NCI-H526 (cell line): ENCODE results near the gene EPC2.
"Not testable (repeated sequence)": the region's sequence is repeated elsewhere in the genome, so short reads cannot be mapped to it uniquely, and the experiment has no call there.

Experiments
- DNase-seq, 2 experiments: peaks; one replicate each; lab custom pipeline; 2025; lab: John Stamatoyannopoulos, UW

EPC2 gene

GRCh38 chr2:148642112-148642744 is 2.3 kb upstream of the EPC2 start:
- DNase-seq: no peak

GRCh38 chr2:148642891-148643416 is 1.6 kb upstream of the EPC2 start:
- DNase-seq: no peak

- no peak for DNase-seq
Measured at GRCh38 chr2:148643421-148643820, 1.1 kb upstream of the EPC2 start.

GRCh38 chr2:148644883-148645538 is 460 bp downstream of the EPC2 start:
- peak; percentile 86 to 97 for DNase-seq

GRCh38 chr2:148645539-148646230 is 1.1 kb downstream of the EPC2 start:
- DNase-seq: peak; percentile 71 to 80

GRCh38 chr2:148646231-148646559 is 1.6 kb downstream of the EPC2 start:
- DNase-seq: no peak

- not testable (repeated sequence) for DNase-seq
Measured at GRCh38 chr2:148647711-148648110, 3.2 kb downstream of the EPC2 start.

- no peak for DNase-seq
Measured at GRCh38 chr2:148649936-148650335, 5.4 kb downstream of the EPC2 start.

GRCh38 chr2:148650881-148651280 is 6.3 kb downstream of the EPC2 start:
- DNase-seq: no peak

- DNase-seq: no peak
Measured at GRCh38 chr2:148651972-148652371, 7.4 kb downstream of the EPC2 start.

- DNase-seq: no peak
Measured at GRCh38 chr2:148653437-148653836, 8.9 kb downstream of the EPC2 start.

GRCh38 chr2:148654435-148654834 is 9.9 kb downstream of the EPC2 start:
- DNase-seq: no peak

GRCh38 chr2:148656516-148656915 is 12.0 kb downstream of the EPC2 start:
- no peak for DNase-seq

GRCh38 chr2:148658807-148659722 is 14.5 kb downstream of the EPC2 start:
- DNase-seq: no peak

GRCh38 chr2:148660999-148661398 is 16.4 kb downstream of the EPC2 start:
- no peak for DNase-seq

- DNase-seq: not testable (repeated sequence)
Measured at GRCh38 chr2:148662332-148662731, 17.8 kb downstream of the EPC2 start.

- DNase-seq: no peak
Measured at GRCh38 chr2:148664229-148664628, 19.7 kb downstream of the EPC2 start.

GRCh38 chr2:148666555-148666954 is 22.0 kb downstream of the EPC2 start:
- no peak for DNase-seq

- DNase-seq: no peak
Measured at GRCh38 chr2:148667113-148667836, 22.7 kb downstream of the EPC2 start.

- no peak for DNase-seq
Measured at GRCh38 chr2:148670773-148671172, 26.2 kb downstream of the EPC2 start.
